ENCODE results near the gene KCND3.

- TF ChIP-seq CTCF (conservative IDR thresholded peaks at IDR 0.05) (no peak), ZFX (IDR thresholded peaks at IDR 0.05) (no peak)
These were observed 262.4 kb downstream of the KCND3 start for GRCh38 chr1:111727056-111727455.
